ENCODE results near the gene MTCL3.

MTCL3 gene

GRCh38 chr6:127515794-127516661, 3.1 kb downstream of the MTCL3 start (continued):
- no peak for TF ChIP-seq ZNF569 (CRISPR knock-in tag; IDR thresholded peaks at IDR 0.05; ENCODE audit: borderline replicate concordance)
- no peak for TF ChIP-seq TERF1 (CRISPR knock-in tag; IDR thresholded peaks at IDR 0.05)
- peak; percentile 31 for TF ChIP-seq YY1 (IDR thresholded peaks at IDR 0.05; ENCODE audit: insufficient read depth, insufficient replicate concordance, low read depth, low read length)
- TF ChIP-seq NFYB (CRISPR knock-in tag; IDR thresholded peaks at IDR 0.05): no peak
- no peak for TF ChIP-seq ZNF644 (CRISPR knock-in tag; IDR thresholded peaks at IDR 0.05; ENCODE audit: low read depth)
- TF ChIP-seq DNMT1 (CRISPR knock-in tag; IDR thresholded peaks at IDR 0.05): no peak
- TF ChIP-seq, protein P1, sequence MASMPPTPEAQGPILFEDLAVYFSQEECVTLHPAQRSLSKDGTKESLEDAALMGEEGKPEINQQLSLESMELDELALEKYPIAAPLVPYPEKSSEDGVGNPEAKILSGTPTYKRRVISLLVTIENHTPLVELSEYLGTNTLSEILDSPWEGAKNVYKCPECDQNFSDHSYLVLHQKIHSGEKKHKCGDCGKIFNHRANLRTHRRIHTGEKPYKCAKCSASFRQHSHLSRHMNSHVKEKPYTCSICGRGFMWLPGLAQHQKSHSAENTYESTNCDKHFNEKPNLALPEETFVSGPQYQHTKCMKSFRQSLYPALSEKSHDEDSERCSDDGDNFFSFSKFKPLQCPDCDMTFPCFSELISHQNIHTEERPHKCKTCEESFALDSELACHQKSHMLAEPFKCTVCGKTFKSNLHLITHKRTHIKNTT (CRISPR knock-in tag; IDR thresholded peaks at IDR 0.05): no peak
- peak; percentile 90 for TF ChIP-seq ZNF678 (CRISPR knock-in tag; IDR thresholded peaks at IDR 0.05)
- TF ChIP-seq ZBTB25 (CRISPR knock-in tag; IDR thresholded peaks at IDR 0.05): 0 out of 2 replicates have a peak, but pooled peaks have one; percentile 55
- no peak for TF ChIP-seq FOXP1 (IDR thresholded peaks at IDR 0.05)
- TF ChIP-seq FOXP1 (CRISPR knock-in tag; IDR thresholded peaks at IDR 0.05): no peak
- no peak for TF ChIP-seq EP300 (IDR thresholded peaks at IDR 0.05; ENCODE audit: low read depth in 2 of 2, low read length in 2 of 2)
- TF ChIP-seq EP300 (CRISPR knock-in tag; IDR thresholded peaks at IDR 0.05; ENCODE audit: borderline replicate concordance): no peak
- peak; percentile 68; the same call in 1 of the 2 replicates for TF ChIP-seq ZNF792 (CRISPR knock-in tag; IDR thresholded peaks at IDR 0.05)
- TF ChIP-seq, protein P2, sequence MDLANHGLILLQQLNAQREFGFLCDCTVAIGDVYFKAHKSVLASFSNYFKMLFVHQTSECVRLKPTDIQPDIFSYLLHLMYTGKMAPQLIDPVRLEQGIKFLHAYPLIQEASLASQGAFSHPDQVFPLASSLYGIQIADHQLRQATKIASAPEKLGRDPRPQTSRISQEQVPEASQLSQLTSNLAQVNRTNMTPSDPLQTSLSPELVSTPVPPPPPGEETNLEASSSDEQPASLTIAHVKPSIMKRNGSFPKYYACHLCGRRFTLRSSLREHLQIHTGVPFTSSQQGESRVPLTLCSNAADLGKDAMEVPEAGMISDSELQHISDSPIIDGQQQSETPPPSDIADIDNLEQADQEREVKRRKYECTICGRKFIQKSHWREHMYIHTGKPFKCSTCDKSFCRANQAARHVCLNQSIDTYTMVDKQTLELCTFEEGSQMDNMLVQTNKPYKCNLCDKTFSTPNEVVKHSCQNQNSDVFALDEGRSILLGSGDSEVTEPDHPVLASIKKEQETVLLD (CRISPR knock-in tag; IDR thresholded peaks at IDR 0.05; ENCODE audit: low read depth): no peak
- peak; percentile 68; the same call in 1 of the 2 replicates for TF ChIP-seq ZSCAN12 (CRISPR knock-in tag; IDR thresholded peaks at IDR 0.05)
- TF ChIP-seq POLR2AphosphoS2 (IDR thresholded peaks at IDR 0.05; ENCODE audit: low read depth, low read length): no peak
- TF ChIP-seq TOPORS (CRISPR knock-in tag; IDR thresholded peaks at IDR 0.05): 0 out of 2 replicates have a peak, but pooled peaks have one; percentile 28
- TF ChIP-seq, protein P3, sequence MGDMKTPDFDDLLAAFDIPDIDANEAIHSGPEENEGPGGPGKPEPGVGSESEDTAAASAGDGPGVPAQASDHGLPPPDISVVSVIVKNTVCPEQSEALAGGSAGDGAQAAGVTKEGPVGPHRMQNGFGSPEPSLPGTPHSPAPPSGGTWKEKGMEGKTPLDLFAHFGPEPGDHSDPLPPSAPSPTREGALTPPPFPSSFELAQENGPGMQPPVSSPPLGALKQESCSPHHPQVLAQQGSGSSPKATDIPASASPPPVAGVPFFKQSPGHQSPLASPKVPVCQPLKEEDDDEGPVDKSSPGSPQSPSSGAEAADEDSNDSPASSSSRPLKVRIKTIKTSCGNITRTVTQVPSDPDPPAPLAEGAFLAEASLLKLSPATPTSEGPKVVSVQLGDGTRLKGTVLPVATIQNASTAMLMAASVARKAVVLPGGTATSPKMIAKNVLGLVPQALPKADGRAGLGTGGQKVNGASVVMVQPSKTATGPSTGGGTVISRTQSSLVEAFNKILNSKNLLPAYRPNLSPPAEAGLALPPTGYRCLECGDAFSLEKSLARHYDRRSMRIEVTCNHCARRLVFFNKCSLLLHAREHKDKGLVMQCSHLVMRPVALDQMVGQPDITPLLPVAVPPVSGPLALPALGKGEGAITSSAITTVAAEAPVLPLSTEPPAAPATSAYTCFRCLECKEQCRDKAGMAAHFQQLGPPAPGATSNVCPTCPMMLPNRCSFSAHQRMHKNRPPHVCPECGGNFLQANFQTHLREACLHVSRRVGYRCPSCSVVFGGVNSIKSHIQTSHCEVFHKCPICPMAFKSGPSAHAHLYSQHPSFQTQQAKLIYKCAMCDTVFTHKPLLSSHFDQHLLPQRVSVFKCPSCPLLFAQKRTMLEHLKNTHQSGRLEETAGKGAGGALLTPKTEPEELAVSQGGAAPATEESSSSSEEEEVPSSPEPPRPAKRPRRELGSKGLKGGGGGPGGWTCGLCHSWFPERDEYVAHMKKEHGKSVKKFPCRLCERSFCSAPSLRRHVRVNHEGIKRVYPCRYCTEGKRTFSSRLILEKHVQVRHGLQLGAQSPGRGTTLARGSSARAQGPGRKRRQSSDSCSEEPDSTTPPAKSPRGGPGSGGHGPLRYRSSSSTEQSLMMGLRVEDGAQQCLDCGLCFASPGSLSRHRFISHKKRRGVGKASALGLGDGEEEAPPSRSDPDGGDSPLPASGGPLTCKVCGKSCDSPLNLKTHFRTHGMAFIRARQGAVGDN (CRISPR knock-in tag; IDR thresholded peaks at IDR 0.05): peak; percentile 68

Measured in HepG2 (cell line).